Measurements from ENCODE around the gene RCVRN.

- TF ChIP-seq CTCF (IDR thresholded peaks at IDR 0.05): peak in 1 of 3 donors; percentile 60
- TF ChIP-seq POLR2A (IDR thresholded peaks at IDR 0.05): no peak
These were observed 19.7 kb upstream of the RCVRN start for GRCh38 chr17:9924735-9925191.

Measured in lower leg skin (tissue), 3 donors.